ENCODE results near the gene TSPAN11. TPM values are rescaled to one million over a fixed set of nuclear protein-coding genes. Genes with fewer than 3 reads are reported as not detected.

Gene TSPAN11
- total RNA-seq, 1 donor from 2014 or later = 12.4 TPM

DNA sequence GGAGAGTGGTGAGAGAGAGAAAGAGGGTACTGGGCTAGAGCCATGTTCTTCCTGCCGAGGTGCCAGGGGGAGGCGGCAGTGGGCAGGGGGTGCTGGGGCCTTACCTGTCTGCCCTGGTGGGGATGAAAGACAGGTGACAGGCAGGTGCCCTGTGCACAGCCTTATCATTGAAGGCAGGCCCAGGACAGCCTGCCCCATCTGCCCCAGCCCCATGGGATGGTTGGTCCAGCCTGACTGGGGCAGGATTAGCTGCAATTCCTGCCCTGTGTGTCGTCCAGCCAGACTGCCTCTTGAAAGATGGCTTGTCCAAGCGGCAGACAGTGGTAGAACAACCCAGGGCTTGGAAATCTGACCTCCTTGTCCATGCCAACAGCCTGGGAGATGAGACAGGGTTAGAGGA, 67.2 kb downstream of the TSPAN11 start:
- H3K4me1 ChIP-seq (ENCODE audit: insufficient read depth, low read length) = peaks cover 7% of the 10 kb centered on the region
- H3K27ac ChIP-seq (ENCODE audit: low read depth, low read length) = no peak overlapping the region
- H3K4me3 ChIP-seq (ENCODE audit: insufficient read depth, low read depth, low read length) = no peak overlapping the region
- H3K9me3 ChIP-seq (ENCODE audit: insufficient read depth, low read depth, low read length) = no peaks in the 10 kb centered on the region
- no peaks in the 10 kb centered on the region for H4K20me1 ChIP-seq (ENCODE audit: insufficient read depth, low read length)
- no peaks in the 10 kb centered on the region for H3K79me2 ChIP-seq (ENCODE audit: insufficient read depth, low read length)
- H3K4me2 ChIP-seq (ENCODE audit: low read length) = no peak overlapping the region
- Mint-ChIP-seq H3K36me3 (ENCODE audit: low read depth, unreplicated experiment) (no peaks in the 10 kb centered on the region), H3K4me1 (ENCODE audit: low read depth, unreplicated experiment) (peaks cover 14% of the 10 kb centered on the region), H3K27me3 (ENCODE audit: low read depth, unreplicated experiment) (peaks cover 12% of the 10 kb centered on the region), H3K27ac (ENCODE audit: unreplicated experiment) (no peak overlapping the region), H3K9me3 (ENCODE audit: unreplicated experiment) (no peaks in the 10 kb centered on the region), H3K4me3 (ENCODE audit: unreplicated experiment) (no peak overlapping the region)
- no peak overlapping the region for H2AFZ ChIP-seq (ENCODE audit: low read depth, low read length)
- no peak for DNase-seq (ENCODE audit: low read depth)
- no peak for TF ChIP-seq EZH2 (IDR thresholded peaks at IDR 0.05; ENCODE audit: insufficient read depth, low read length)
- TF ChIP-seq, protein P1, sequence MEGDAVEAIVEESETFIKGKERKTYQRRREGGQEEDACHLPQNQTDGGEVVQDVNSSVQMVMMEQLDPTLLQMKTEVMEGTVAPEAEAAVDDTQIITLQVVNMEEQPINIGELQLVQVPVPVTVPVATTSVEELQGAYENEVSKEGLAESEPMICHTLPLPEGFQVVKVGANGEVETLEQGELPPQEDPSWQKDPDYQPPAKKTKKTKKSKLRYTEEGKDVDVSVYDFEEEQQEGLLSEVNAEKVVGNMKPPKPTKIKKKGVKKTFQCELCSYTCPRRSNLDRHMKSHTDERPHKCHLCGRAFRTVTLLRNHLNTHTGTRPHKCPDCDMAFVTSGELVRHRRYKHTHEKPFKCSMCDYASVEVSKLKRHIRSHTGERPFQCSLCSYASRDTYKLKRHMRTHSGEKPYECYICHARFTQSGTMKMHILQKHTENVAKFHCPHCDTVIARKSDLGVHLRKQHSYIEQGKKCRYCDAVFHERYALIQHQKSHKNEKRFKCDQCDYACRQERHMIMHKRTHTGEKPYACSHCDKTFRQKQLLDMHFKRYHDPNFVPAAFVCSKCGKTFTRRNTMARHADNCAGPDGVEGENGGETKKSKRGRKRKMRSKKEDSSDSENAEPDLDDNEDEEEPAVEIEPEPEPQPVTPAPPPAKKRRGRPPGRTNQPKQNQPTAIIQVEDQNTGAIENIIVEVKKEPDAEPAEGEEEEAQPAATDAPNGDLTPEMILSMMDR (IDR thresholded peaks at IDR 0.05; ENCODE audit: insufficient read depth, low read depth, low read length) = no peak
- H3K9ac ChIP-seq (ENCODE audit: low read length) = no peak overlapping the region
- FAIRE-seq = no peak
- no peaks in the 10 kb centered on the region for H3K27me3 ChIP-seq (ENCODE audit: insufficient read depth, low read length)
- no peaks in the 10 kb centered on the region for H3K36me3 ChIP-seq (ENCODE audit: insufficient read depth, low read length)

DNA sequence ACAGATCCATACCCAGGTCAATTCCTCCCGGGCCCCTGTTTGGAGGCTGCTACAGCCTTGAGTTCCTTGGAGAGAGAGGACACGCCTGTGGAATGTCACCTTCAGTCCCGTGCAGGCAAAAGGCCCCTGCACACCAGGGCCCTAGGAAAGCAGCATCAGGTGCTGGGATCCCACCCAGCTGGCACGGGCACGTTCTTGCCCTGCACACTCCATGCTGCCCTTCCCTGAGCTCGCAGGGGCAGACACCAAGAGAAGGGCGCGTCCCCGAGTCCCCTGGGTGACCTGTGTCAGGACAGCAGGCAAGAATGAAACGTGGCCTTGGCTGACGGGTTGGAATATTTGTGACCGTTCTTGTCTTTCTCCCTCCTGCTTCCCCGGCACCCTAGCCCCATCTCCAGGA, 67.7 kb downstream of the TSPAN11 start:
- Histone ChIP-seq H3K36me3 (ENCODE audit: insufficient read depth, low read length) (no peaks in the 10 kb centered on the region), H3K9me3 (ENCODE audit: insufficient read depth, low read depth, low read length) (no peaks in the 10 kb centered on the region), H2AFZ (ENCODE audit: low read depth, low read length) (no peak overlapping the region), H3K4me1 (ENCODE audit: insufficient read depth, low read length) (peaks cover 7% of the 10 kb centered on the region), H3K4me2 (ENCODE audit: low read length) (no peak overlapping the region), H3K4me3 (ENCODE audit: insufficient read depth, low read depth, low read length) (no peak overlapping the region), H4K20me1 (ENCODE audit: insufficient read depth, low read length) (no peaks in the 10 kb centered on the region), H3K27me3 (ENCODE audit: insufficient read depth, low read length) (no peaks in the 10 kb centered on the region), H3K9ac (ENCODE audit: low read length) (no peak overlapping the region), H3K27ac (ENCODE audit: low read depth, low read length) (no peak overlapping the region), H3K79me2 (ENCODE audit: insufficient read depth, low read length) (no peaks in the 10 kb centered on the region)
- Mint-ChIP-seq H3K27ac (ENCODE audit: unreplicated experiment) (no peak overlapping the region), H3K27me3 (ENCODE audit: low read depth, unreplicated experiment) (peaks cover 12% of the 10 kb centered on the region), H3K36me3 (ENCODE audit: low read depth, unreplicated experiment) (no peaks in the 10 kb centered on the region), H3K9me3 (ENCODE audit: unreplicated experiment) (no peaks in the 10 kb centered on the region), H3K4me3 (ENCODE audit: unreplicated experiment) (no peak overlapping the region), H3K4me1 (ENCODE audit: low read depth, unreplicated experiment) (peaks cover 14% of the 10 kb centered on the region)
- TF ChIP-seq, protein P1 (IDR thresholded peaks at IDR 0.05; ENCODE audit: insufficient read depth, low read depth, low read length) = no peak
- TF ChIP-seq EZH2 (IDR thresholded peaks at IDR 0.05; ENCODE audit: insufficient read depth, low read length) = no peak
- no peak for FAIRE-seq
- no peak for DNase-seq (ENCODE audit: low read depth)

- H3K27ac ChIP-seq (ENCODE audit: low read depth, low read length) = no peak overlapping the region
- Mint-ChIP-seq H3K36me3 (ENCODE audit: low read depth, unreplicated experiment) (no peaks in the 10 kb centered on the region), H3K27me3 (ENCODE audit: low read depth, unreplicated experiment) (peaks cover 16% of the 10 kb centered on the region), H3K4me3 (ENCODE audit: unreplicated experiment) (no peak overlapping the region), H3K4me1 (ENCODE audit: low read depth, unreplicated experiment) (peaks cover 14% of the 10 kb centered on the region), H3K9me3 (ENCODE audit: unreplicated experiment) (no peaks in the 10 kb centered on the region), H3K27ac (ENCODE audit: unreplicated experiment) (peak overlapping the region; percentile 3)
- TF ChIP-seq, protein P1 (IDR thresholded peaks at IDR 0.05; ENCODE audit: insufficient read depth, low read depth, low read length) = no peak
- no peak for TF ChIP-seq EZH2 (IDR thresholded peaks at IDR 0.05; ENCODE audit: insufficient read depth, low read length)
- peak overlapping the region; percentile 23 for H3K4me2 ChIP-seq (ENCODE audit: low read length)
- no peak overlapping the region for H3K4me3 ChIP-seq (ENCODE audit: insufficient read depth, low read depth, low read length)
- DNase-seq (ENCODE audit: low read depth) (peak; percentile 80), FAIRE-seq (no peak)
- no peaks in the 10 kb centered on the region for H3K79me2 ChIP-seq (ENCODE audit: insufficient read depth, low read length)
- no peak overlapping the region for H2AFZ ChIP-seq (ENCODE audit: low read depth, low read length)
- no peak overlapping the region for H3K9ac ChIP-seq (ENCODE audit: low read length)
- H3K27me3 ChIP-seq (ENCODE audit: insufficient read depth, low read length) = no peaks in the 10 kb centered on the region
- no peaks in the 10 kb centered on the region for H4K20me1 ChIP-seq (ENCODE audit: insufficient read depth, low read length)
- peaks cover 7% of the 10 kb centered on the region for H3K4me1 ChIP-seq (ENCODE audit: insufficient read depth, low read length)
- no peaks in the 10 kb centered on the region for H3K9me3 ChIP-seq (ENCODE audit: insufficient read depth, low read depth, low read length)
- H3K36me3 ChIP-seq (ENCODE audit: insufficient read depth, low read length) = no peaks in the 10 kb centered on the region
Measured at GRCh38 chr12:30996255-30996654, 69.7 kb downstream of the TSPAN11 start.

Measured in astrocyte (in vitro differentiated cells and primary cell).